SW 1271 (cell line): Measurements from ENCODE around the gene MKRN1.
"Not testable (repeated sequence)": the region's sequence is repeated elsewhere in the genome, so short reads cannot be mapped to it uniquely, and the experiment has no call there.

Experiments used
- DNase-seq, 2 experiments: peaks; one replicate each; lab custom pipeline; 2025; lab: John Stamatoyannopoulos, UW

Gene MKRN1

GRCh38 chr7:140485500-140486265 lies 6.4 kb upstream of the MKRN1 start:
- no peak for DNase-seq

GRCh38 chr7:140484951-140485499 lies 5.7 kb upstream of the MKRN1 start:
- no peak for DNase-seq

GRCh38 chr7:140484479-140484878 lies 5.2 kb upstream of the MKRN1 start:
- no peak for DNase-seq

- DNase-seq, result no peak
Observed at GRCh38 chr7:140479739-140480084, 407 bp upstream of the MKRN1 start.

- peak in 1 of 2 experiments; percentile 39 for DNase-seq
Observed at GRCh38 chr7:140478246-140479061, 851 bp downstream of the MKRN1 start.

GRCh38 chr7:140476698-140477261 lies 2.5 kb downstream of the MKRN1 start:
- DNase-seq, result no peak

GRCh38 chr7:140475747-140476333 lies 3.5 kb downstream of the MKRN1 start:
- peak in 1 of 2 experiments; percentile 42 for DNase-seq

- no peak for DNase-seq
Observed at GRCh38 chr7:140463111-140463510, 16.2 kb downstream of the MKRN1 start.

GRCh38 chr7:140458916-140459315 lies 20.4 kb downstream of the MKRN1 start:
- no peak for DNase-seq

- DNase-seq, result no peak
Observed at GRCh38 chr7:140458201-140458600, 21.1 kb downstream of the MKRN1 start.

GRCh38 chr7:140456551-140457051 lies 22.7 kb downstream of the MKRN1 start:
- DNase-seq, result no peak

- DNase-seq, result no peak
Observed at GRCh38 chr7:140455743-140456142, 23.6 kb downstream of the MKRN1 start.

- DNase-seq, result no peak
Observed at GRCh38 chr7:140454657-140455015, 24.7 kb downstream of the MKRN1 start.

GRCh38 chr7:140453785-140454656 lies 25.3 kb downstream of the MKRN1 start:
- not testable (repeated sequence) for DNase-seq

GRCh38 chr7:140453273-140453672 lies 26.0 kb downstream of the MKRN1 start:
- no peak for DNase-seq

GRCh38 chr7:140451716-140452115 lies 27.6 kb downstream of the MKRN1 start:
- DNase-seq, result no peak

GRCh38 chr7:140448781-140449480 lies 30.4 kb downstream of the MKRN1 start:
- DNase-seq, result no peak

- DNase-seq, result no peak
Observed at GRCh38 chr7:140447841-140448240, 31.5 kb downstream of the MKRN1 start.

GRCh38 chr7:140446467-140446866 lies 32.8 kb downstream of the MKRN1 start:
- no peak for DNase-seq

GRCh38 chr7:140441519-140441918 lies 37.8 kb downstream of the MKRN1 start:
- DNase-seq, result no peak

GRCh38 chr7:140440593-140440992 lies 38.7 kb downstream of the MKRN1 start:
- no peak for DNase-seq
